GM21526 (cell line): ENCODE data around the gene AVPR1A.
"Not testable (repeated sequence)": the region's sequence is repeated elsewhere in the genome, so short reads cannot be mapped to it uniquely, and the experiment has no call there.

Experiments used
- ATAC-seq: cut with Tn5 transposase; IDR thresholded peaks from one replicate; pipeline ENCODE4 v1.9.1; 2021; ENCODE audit warnings: moderate library complexity; ENCODE audit not compliant: unreplicated experiment, low FRiP score

Gene AVPR1A

DNA sequence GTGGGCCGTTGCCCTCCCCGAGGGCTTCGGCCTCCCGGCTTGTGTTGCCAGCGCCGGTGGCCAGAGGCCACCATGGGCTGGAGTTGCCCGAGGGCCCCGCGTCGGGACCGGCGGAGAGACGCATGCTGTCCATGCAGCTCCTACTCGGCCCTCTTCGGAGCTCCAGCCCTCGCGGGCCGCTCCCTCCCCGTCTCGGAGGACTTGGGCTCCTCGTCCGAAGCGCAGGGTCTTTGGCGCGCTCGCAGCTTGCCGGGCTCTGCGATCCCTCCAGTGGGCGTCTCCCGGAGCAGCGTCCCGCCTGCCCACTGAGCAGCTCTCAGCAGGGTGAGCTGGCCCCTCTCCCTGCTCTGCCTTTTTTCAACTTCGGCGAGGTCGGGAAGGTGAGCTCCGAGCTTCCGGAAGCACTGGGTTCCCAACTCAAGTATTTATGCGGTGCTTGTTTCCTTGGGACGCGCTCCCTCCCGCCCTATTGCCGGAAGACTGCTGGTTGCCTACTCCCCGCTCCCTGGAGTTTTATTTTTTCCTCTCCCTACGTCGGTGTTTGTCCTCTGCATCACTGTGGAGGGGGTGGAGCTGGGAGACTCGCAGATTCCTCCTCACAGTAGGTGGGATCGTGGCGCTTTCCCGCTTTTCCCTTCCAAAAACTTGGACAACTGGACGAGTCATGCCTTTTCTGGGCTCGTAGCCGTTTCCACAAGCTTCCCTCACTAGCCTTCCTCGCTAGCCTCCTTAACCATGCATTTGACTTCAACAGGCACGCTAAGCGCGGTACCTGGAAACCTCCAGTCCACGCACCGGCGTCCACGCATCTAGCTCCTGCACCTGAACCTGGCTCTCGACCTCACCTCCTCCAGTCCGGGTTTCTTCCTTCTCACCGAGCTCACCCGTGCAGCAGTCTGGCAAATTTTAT lies at the start of gene AVPR1A:
Gene AVPR1A, minus strand, starts transcription at position 489 of the 910 bp plus-strand sequence. Its CDS starts 365 bp downstream, at position 124.
- no peak for ATAC-seq

DNA sequence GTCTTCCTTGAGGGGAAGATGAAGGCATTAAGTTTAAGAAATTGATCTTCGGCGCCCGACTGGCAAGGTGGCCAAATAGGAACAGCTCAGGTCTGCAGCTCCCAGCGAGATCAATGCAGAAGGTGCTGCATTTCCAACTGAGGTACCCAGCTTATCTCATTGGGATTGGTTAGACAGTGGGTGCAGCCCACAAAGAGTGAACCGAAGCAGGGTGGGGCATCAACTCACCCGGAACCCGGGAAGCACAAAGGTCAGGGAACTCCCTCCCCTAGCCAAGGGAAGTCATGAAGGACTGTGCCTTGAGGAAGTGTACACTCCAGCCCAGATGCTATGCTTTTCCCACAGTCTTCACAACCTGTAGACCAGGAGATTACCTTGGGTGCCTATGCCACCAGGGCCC lies 45.2 kb upstream of the AVPR1A start:
- ATAC-seq, result no peak

DNA sequence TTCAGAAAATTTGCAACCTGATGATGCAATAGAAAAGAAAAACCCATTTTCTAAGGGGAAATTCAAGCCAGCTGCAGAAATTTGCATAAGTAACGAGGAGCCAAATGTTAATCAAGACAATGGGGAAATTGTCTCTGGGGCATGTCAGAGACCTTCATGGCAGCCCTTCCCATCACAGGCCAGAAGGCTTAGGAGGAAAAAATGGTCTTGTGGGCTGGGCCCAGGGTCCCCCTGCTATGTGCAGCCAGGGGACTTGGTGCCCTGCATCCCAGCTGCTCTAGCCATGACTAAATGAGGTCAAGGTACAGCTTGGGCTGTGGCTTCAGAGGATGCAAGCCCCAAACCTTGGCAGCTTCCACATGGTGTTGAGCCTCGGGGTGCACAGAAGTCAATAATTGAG lies 28.2 kb upstream of the AVPR1A start:
- ATAC-seq, result no peak

DNA sequence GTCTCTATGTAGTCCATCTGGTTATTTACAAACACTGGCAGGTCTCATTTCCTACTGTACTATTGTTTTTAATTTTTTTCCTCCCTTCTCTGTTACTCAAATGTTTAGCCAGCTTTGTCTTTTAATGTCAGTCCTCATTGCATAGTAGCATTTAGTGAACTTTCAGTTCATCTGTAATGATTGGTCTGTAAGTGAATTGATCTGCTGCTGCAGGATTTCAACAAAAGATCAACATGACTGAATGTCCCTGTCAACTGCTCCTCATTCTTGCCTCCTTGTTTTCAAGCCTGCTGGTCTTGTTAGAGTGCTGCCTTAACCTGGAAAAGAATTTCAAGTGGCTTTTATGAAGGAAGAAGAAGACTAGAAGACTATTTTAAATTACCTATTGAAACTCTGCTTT lies 19.3 kb upstream of the AVPR1A start:
- no peak for ATAC-seq

DNA sequence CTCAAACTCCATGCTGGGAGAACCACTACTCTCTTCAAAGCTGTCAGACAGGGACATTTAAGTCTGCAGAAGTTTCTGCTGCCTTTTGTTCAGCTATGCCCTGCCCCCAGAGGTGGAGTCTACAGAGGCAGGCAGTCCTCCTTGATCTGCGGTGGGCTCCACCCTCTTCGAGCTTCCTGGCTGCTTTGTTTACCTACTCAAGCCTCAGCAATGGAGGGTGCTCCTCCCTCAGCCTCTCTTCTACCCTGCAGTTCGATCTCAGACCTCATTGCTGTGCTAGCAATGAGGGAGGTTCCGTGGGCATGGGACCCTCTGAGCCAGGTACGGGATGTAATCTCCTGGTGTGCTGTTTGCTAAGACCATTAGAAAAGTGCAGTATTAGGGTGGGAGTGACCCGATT lies 16.7 kb upstream of the AVPR1A start:
- ATAC-seq, result not testable (repeated sequence)

DNA sequence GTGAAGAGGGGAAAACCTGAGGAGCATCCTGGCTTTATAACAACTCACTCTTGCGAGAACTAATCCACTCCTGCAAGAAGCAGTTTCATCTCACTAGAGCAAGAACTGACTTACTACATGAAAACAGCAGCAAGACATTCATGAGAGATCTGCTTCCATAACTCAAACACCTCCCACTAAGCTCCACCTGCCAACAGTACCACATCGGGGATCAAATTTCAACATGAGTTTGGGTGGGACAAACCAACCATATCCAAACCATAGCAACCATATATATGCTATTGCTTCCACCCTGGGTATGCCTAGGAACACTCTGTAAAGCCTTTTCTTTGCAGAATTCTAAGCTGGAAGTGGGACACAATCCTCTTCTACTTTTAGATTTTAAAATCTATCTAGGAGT lies 13.9 kb upstream of the AVPR1A start:
- ATAC-seq, result no peak

DNA sequence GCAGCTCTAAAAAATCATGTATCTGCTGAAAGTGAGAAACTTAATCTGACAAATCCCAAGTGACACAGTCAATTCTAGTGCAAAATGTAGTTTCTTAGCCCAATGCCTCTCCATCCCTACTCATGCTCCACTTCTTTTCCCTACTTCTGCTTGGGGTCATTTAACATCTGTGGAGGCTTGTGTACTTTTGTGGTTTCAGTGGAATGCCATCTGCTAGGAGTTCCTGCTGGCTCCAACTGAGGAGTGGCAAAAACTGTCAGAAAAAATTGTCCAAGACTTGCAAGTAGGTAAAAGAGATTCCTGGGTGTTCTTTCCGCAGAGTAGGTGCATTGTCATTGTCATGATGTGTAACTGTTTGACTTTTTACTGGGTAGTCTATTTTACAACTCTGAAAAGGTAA lies 12.5 kb upstream of the AVPR1A start:
- no peak for ATAC-seq

DNA sequence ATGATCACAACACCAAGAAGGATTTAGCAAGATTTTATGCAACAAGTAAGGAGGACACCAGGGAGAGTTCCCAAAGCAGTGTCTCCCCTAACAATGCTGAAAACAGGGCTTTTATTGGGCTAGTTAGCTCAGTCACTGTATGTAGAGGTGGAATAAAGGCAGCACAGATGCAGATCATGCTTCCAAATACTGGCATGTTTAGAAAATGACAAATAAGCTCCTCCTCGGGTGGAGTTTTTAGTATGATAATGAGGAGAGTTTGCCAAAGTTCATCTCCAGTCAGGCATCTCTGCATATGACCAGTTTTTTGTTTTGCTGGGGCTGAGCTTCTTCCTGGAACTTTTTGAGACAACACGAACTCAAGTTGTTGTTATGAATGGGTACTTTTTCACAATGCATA lies 4.4 kb upstream of the AVPR1A start:
- no peak for ATAC-seq

DNA sequence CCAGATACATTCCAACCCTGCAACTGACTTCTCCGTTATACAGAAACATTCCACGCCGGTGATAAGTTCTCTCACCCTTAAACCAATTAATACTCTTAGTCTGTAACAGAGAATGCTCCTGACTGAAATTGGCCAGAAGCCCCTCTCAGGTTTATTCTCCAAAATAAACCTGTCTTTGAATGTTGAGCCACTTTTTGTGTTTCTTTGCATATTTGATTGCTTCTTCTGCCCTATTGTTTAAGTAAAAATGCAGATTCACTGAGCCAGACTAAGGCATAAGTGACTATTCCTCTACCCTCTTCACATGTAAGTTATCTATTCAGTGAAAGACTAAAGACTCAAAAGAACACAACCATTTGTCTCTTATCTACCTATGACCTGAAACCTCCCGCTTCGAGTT lies 3.6 kb upstream of the AVPR1A start:
- no peak for ATAC-seq

DNA sequence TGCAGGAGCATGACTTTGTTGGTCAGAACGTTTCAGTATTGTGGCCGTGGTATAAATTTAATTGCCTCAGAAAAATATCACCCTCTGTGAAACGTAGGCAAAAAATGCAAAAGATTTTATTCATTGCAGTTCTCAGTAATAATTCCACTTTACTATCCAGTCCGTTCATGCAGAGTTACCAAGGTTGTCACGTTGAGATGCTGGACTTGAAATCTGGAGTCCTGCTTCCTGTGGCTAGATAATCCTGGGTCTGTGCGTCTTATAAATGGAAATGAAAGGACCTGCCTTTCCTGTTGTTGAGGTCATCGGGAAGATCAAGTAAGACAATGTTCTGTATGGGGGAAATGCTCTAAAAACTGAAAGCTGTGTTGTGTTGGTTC lies 1.3 kb upstream of the AVPR1A start:
- ATAC-seq, result no peak

DNA sequence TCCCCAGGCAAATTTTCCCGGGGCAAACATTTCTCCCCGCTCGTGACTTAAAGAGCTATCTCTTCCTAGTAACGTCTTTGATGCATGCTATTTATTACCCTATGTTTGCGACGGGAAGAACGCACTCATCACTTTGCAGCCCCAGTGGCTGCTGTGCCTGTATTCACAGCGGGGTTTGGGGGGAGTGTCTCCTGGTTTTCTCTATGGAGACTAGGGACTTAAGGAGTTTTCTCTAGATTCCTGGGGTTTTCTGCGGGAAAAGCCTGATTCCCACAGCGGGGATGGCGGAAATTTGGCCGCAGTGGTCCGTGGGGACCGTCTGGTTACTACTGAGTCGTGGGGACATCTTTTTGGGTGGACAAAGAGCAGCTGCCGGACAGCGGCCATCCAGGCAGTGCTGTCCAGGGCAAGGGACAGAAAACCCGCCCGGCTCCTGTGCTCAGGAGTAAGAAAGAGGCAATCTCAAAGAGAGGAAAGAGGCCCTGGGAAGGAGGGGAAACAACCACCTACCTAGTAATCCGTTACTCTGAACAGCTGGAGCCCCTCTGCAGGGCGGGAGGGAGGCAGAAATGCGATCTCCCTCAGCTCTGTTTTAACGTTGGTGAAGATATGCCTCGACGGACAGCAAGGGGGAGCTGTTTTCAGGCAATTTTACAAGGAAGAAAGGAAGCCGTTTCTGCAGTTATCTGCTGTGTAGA lies 771 bp upstream of the AVPR1A start:
- peak; percentile 82 for ATAC-seq

DNA sequence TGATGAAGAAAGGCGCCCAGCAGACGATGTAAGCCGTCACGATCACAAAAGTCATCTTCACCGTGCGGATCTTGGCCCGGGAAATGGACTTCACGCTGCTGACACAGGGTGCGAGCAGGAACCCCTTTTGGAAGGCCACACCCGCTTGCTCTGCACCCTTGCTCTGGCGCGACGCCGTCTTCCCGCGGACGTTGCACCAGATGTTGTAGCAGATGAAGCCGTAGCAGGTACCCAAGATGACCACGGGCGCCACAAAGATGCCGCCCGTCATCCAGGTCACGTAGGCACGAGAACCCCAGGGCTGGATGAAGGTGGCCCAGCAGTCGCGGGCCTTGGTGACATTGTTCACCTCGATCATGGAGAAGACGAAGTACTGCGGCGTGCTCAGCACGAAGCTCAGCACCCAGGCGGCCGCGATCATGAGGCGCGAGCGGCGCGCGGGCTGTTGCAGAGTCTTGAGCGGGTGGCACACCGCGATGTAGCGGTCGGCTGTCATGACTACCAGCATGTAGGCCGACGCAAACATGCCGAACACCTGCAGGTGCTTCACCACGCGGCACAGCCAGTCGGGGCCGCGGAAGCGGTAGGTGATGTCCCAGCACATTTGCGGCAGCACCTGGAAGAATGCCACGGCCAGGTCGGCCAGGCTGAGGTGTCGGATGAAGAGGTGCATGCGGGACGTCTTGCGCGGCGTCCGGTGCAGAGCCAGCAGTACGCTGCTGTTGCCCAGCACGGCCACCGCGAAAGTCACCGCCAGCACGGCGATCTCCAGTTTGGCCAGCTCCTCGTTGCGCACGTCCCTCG lies 890 bp downstream of the AVPR1A start:
- no peak for ATAC-seq

DNA sequence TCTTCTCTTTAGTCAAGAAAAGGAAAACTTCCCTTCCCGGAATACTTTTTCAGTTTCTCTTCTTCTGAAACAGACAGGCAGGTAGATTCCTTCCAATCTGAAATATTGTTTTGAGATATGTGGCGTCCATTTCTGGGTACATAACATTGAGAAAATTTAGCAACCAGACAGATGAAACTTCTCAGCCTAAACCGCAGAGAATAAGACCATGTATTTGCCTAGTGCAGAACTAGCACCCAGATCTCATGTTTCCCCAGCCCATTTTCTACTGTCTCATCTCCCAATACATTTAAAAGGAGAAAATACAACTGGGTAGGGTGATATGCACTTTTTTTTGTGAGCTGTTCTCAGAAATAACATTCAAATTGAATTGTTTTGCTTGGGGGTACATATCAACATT lies 6.4 kb downstream of the AVPR1A start:
- ATAC-seq, result no peak

DNA sequence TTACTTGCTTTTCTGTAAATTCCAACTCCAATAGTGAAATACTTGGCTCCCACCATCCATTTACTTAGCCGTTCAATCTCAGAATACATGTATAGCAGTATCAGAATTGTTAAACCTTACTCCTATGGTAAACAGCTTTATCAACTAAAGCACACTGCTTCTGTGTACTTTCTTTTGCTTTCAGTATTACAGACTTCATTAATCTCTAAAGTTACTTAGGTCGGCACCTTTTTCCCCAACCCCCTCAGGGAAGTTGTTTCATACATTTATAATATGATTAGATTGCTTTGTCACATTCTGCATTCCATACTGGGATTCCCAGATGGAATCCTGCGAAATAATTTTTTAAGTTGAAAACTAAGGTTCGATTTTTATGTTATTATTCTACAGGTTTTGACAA lies 12.5 kb downstream of the AVPR1A start:
- ATAC-seq, result no peak

DNA sequence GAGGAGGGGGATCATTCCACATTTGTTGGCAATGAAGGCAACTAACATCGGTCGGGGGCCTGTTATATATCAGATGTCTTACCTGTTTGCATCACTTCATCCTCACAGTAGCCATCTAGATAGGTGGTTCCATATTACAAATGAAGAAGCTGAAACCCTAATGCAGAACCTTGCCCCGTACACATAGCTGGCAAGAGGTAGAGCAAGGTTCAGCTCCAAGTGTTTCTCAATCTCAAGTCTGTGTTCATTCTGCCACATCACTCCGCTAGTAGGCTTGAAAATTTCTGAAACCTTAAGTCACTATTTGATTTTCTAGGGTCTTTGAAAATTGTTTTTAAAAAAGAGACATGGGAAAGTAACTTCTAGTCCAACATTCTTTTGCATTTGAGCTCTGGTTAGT lies 17.0 kb downstream of the AVPR1A start:
- ATAC-seq, result no peak

DNA sequence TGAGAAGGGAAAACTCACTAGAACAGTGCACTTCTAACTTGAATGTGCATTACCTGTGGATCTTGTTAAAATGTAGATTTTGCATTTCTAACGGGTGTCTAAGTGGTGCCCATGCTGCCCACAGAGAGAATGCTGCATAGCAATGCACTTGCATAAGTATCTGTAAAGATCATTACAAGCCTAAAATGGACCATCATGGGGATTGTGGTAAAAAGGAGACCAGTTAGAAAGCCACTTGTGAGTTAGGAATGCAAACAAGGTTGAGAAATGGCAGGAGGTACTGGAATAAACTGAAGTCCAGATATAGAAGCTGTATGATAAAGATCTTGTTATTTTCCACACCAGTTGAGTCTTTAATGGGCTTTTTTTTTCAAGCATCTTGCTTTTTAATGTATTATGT lies 18.8 kb downstream of the AVPR1A start:
- no peak for ATAC-seq

DNA sequence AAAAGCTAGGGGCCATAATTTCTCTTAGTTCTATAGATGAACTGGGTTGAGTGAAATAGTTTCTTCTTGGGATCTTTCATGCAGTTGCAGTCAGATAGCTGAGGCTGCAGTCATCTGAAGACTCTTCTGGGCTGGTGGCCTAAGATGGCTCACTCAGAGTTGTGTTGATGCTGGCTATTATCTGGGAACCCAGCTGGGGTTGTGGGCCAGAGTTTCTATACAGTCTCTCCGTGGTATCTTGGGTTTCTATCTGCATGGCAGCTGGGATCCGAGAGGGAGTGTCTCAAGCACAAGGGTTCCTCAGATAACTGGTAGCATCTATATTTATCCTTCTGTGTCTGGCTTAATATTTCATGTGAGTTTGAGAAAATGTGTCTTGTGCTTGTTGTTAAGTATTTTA lies 21.1 kb downstream of the AVPR1A start:
- ATAC-seq, result no peak

DNA sequence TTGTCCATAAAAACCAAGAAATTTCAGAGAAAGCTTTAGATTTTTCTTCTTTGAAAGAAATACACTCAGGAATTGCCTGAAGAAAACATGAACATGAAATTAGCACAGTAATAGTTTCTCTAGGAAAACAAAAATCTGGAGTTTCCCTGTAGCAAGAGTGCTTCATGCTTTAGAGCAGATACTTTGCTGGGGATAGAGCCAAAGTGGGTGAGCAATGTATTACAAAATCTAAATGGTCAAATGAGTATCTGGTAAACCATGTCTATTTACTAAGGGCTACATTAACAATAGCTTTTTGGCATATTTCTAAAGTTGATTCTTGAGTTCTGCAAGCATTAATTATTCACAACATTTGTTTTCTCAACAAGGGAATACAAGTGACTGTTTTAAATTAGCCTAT lies 26.2 kb downstream of the AVPR1A start:
- no peak for ATAC-seq

DNA sequence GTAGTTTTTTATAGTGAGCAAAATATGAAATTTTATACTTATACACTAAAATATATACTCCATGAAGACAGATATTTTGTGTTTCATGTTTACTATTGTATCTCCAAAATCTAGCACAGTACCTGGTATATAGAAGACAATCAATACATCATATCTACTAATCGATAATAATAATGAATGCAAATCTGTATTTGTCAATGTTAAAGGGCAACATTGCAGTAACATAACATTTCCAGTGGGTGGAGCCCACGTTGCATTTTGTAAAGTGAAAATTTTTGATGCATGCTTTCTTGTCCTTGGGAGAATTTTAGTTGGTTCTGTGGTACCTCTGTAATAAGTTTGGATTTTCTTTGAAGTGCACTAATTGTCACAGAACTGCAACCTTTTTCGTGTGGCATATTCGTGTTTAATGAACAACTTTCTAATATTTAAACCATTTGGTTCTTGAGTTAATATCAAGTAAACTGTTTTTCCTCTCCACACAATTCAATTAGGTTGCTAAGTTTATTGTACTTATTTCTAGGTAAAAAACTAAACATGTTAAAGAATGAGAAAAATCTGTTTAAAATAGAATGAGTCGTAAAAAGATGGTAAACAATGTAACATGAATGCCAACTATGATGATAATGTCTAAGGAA lies 47.4 kb downstream of the AVPR1A start:
- ATAC-seq, result no peak

DNA sequence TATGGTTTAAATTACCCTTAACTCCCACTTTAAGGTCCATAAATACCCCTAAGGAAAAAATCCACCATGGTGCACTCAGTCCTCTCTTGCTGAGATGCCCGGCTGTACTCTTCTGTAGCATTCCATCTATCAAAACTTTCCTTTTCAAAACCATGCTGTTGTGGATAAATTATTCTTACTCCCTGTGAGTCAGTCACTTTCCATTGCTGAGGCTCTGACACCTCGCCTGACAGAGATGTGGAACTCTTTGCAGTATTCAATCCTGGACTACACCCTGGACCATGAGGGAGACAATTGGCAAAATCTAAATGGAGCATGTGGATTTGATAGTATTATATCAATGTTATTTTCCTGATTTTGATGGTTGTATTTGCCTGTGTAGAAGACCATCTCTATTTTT lies 49.1 kb downstream of the AVPR1A start:
- ATAC-seq, result no peak

DNA sequence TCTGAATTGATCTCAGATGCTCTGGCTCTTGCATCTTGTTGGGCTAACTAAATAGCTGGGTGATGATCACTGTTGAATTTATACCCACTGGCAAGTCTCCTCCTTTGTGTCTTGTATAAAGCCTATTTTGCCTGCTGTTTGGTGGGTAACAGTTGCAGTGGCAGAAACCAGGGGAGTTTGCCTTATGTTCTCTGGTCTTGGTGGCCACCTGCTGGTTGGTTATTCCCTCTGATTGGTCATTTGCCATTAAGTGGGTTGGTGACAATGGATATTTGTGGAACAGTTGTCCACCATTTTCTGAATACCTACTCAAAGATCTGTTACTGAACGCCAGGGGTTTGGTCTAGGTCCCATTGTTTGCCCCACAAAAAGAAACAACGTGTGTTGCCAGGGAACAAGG lies 52.1 kb downstream of the AVPR1A start:
- ATAC-seq, result no peak
